CD4-positive, alpha-beta T cell (primary cell): ENCODE data around the gene KCNK3. TPM values are rescaled to one million over a fixed set of nuclear protein-coding genes. Genes with fewer than 3 reads are reported as not detected.

Experiments
- ATAC-seq: fragments of 200-7000 bp; cut with Tn5 transposase; one replicate; pipeline ENCODE4 v1.10.0; 2022; ENCODE audit warnings: mild to moderate bottlenecking; ENCODE audit not compliant: poor library complexity
- CTCF ChIA-PET: fragments of 350-600 bp; sonication (Branson Sonifier 250); formaldehyde crosslinking; loops from one replicate; lab custom pipeline; 2021; ENCODE audit warnings: antibody characterized with exemption, inconsistent platforms; lab: Charles Lee
- POLR2A ChIA-PET: fragments of 350-600 bp; sonication (Branson Sonifier 250); formaldehyde crosslinking; loops from one replicate; lab custom pipeline; 2021; ENCODE audit warnings: antibody characterized with exemption, inconsistent platforms; lab: Charles Lee
- DNase-seq, 14 experiments: peaks; one replicate each; pipeline ENCODE4 v3.0.0-alpha.2; 2013 to 2020; ENCODE audit warnings: mixed read lengths in 2 of 14
- H3K27ac ChIP-seq, 2 donors: one replicate each; pipeline versions ENCODE4 v1.5.1 to v1.7.0; 2013; ENCODE audit warnings: low read length in 2 of 2, low read depth in 1 of 2, mild to moderate bottlenecking in 1 of 2
- H3K27me3 ChIP-seq, 2 experiments: 1 replicate in 1 of 2; 2 replicates in 1 of 2; pipeline versions ENCODE4 v1.6.1 to v1.7.0; 2013; ENCODE audit warnings: low read length in 2 of 2, control low read depth in 1 of 2, mild to moderate bottlenecking in 1 of 2, moderate library complexity in 1 of 2; ENCODE audit not compliant: insufficient read depth in 2 of 2, control insufficient read depth in 1 of 2
- H3K36me3 ChIP-seq: one replicate; pipeline ENCODE4 v1.6.1; 2013; ENCODE audit warnings: low read length, control low read depth; ENCODE audit not compliant: insufficient read depth
- H3K4me1 ChIP-seq: one replicate; pipeline ENCODE4 v1.6.1; 2013; ENCODE audit warnings: low read length, control low read depth; ENCODE audit not compliant: insufficient read depth
- H3K4me3 ChIP-seq: one replicate; pipeline ENCODE4 v1.5.1; 2013; ENCODE audit warnings: mild to moderate bottlenecking, low read length, moderate library complexity
- H3K9me3 ChIP-seq, 2 experiments: 1 replicate in 1 of 2; 2 replicates in 1 of 2; pipeline versions ENCODE4 v1.6.1 to v1.7.0; 2013; ENCODE audit warnings: low read length in 2 of 2, mild to moderate bottlenecking in 2 of 2, control low read depth in 1 of 2, moderate library complexity in 1 of 2; ENCODE audit not compliant: control insufficient read depth in 1 of 2, insufficient read depth in 1 of 2
- H3K27ac Mint-ChIP-seq: one replicate; pipeline ENCODE4 v1.8.0; 2020; ENCODE audit warnings: mixed read lengths
- H3K27me3 Mint-ChIP-seq: one replicate; pipeline ENCODE4 v1.8.0; 2021; ENCODE audit warnings: mixed read lengths
- H3K36me3 Mint-ChIP-seq: one replicate; pipeline ENCODE4 v1.8.0; 2021; ENCODE audit warnings: low read depth, mixed read lengths
- H3K4me1 Mint-ChIP-seq: one replicate; pipeline ENCODE4 v1.8.0; 2021; ENCODE audit warnings: low read depth, mixed read lengths
- H3K4me3 Mint-ChIP-seq: one replicate; pipeline ENCODE4 v1.8.0; 2020; ENCODE audit warnings: mild to moderate bottlenecking, mixed read lengths
- H3K9me3 Mint-ChIP-seq: one replicate; pipeline ENCODE4 v1.8.0; 2020; ENCODE audit warnings: mixed read lengths
- CTCF ChIP-seq: fragments of 200-600 bp; IDR thresholded peaks from one replicate; pipeline ENCODE4 v1.8.0; 2022; ENCODE audit warnings: antibody characterized with exemption, mild to moderate bottlenecking
- intact Hi-C, 2 experiments: fragments of 100-400 bp; cut with DNase I in 1 of 2; cut with micrococcal nuclease in 1 of 2; formaldehyde crosslinking; loops; one replicate each; pipeline versions ENCODE4 v1.15.1 to v1.9.0; 2023 to 2025; cut with DNase I, micrococcal nuclease
- total RNA-seq, 174 experiments: library from RNA in 2 of 174; stranded (reverse) in 2 of 174; gene quantifications; one replicate each; pipeline ENCODE4 v1.2.3 and lab custom pipeline; 2021 to 2026

KCNK3 gene
- total RNA-seq, 2 experiments from 2014 or later: not detected

GRCh38 chr2:26715528-26716270 lies 23.2 kb downstream of the KCNK3 start:
- Histone ChIP-seq H3K4me1 (no peaks in the 10 kb centered on the region), H3K4me3 (no peak overlapping the region), H3K27ac (no peak overlapping the region), H3K27me3 (no peaks in the 10 kb centered on the region), H3K9me3 (peaks cover 0 to 3% of the 10 kb centered on the region in 2 experiments), H3K36me3 (no peaks in the 10 kb centered on the region)
- H3K4me3 Mint-ChIP-seq: no peak overlapping the region
- no peak overlapping the region for H3K27ac Mint-ChIP-seq
- no peaks in the 10 kb centered on the region for H3K4me1 Mint-ChIP-seq
- intact Hi-C loops: no loop called here
- H3K27me3 Mint-ChIP-seq: no peaks in the 10 kb centered on the region
- POLR2A ChIA-PET: no interaction called here
- H3K36me3 Mint-ChIP-seq: no peaks in the 10 kb centered on the region
- no peak for TF ChIP-seq CTCF
- no peak for ATAC-seq
- no peaks in the 10 kb centered on the region for H3K9me3 Mint-ChIP-seq
- DNase-seq: no peak
- CTCF ChIA-PET: no interaction called here

- Mint-ChIP-seq H3K9me3 (no peaks in the 10 kb centered on the region), H3K27me3 (no peaks in the 10 kb centered on the region), H3K36me3 (no peaks in the 10 kb centered on the region), H3K4me1 (no peaks in the 10 kb centered on the region), H3K4me3 (no peak overlapping the region), H3K27ac (no peak overlapping the region)
- H3K4me1 ChIP-seq: no peaks in the 10 kb centered on the region
- H3K27me3 ChIP-seq: no peaks in the 10 kb centered on the region
- H3K4me3 ChIP-seq: no peak overlapping the region
- ChIA-PET CTCF (no interaction called here), POLR2A (no interaction called here)
- H3K9me3 ChIP-seq: peaks cover 0 to 3% of the 10 kb centered on the region in 2 experiments
- ATAC-seq (no peak), DNase-seq (no peak)
- TF ChIP-seq CTCF: no peak
- no peaks in the 10 kb centered on the region for H3K36me3 ChIP-seq
- H3K27ac ChIP-seq: no peak overlapping the region
- intact Hi-C loops: no loop called here
Observed at GRCh38 chr2:26716340-26716739, 23.8 kb downstream of the KCNK3 start.

GRCh38 chr2:26716769-26717168 lies 24.2 kb downstream of the KCNK3 start:
- TF ChIP-seq CTCF: no peak
- H3K4me1 Mint-ChIP-seq: peaks cover 3% of the 10 kb centered on the region
- no peak overlapping the region for H3K27ac ChIP-seq
- no peaks in the 10 kb centered on the region for H3K9me3 Mint-ChIP-seq
- ChIA-PET CTCF (no interaction called here), POLR2A (no interaction called here)
- no peaks in the 10 kb centered on the region for H3K36me3 ChIP-seq
- H3K27me3 ChIP-seq: no peaks in the 10 kb centered on the region
- no peaks in the 10 kb centered on the region for H3K36me3 Mint-ChIP-seq
- no peaks in the 10 kb centered on the region for H3K4me1 ChIP-seq
- peaks cover 0 to 3% of the 10 kb centered on the region in 2 experiments for H3K9me3 ChIP-seq
- no peak overlapping the region for H3K27ac Mint-ChIP-seq
- no peaks in the 10 kb centered on the region for H3K27me3 Mint-ChIP-seq
- H3K4me3 ChIP-seq: no peak overlapping the region
- DNase-seq: no peak
- intact Hi-C loops: no loop called here
- no peak for ATAC-seq
- no peak overlapping the region for H3K4me3 Mint-ChIP-seq
